Measurements from ENCODE around the gene EHD4.

GRCh38 chr15:41958002-41958420 lies 14.3 kb downstream of the EHD4 start:
- TF ChIP-seq CTCF (IDR thresholded peaks at IDR 0.05; ENCODE audit: poor library complexity), result no peak
- TF ChIP-seq EZH2 (IDR thresholded peaks at IDR 0.05; ENCODE audit: borderline replicate concordance), result no peak
- TF ChIP-seq EZH2phosphoT487 (IDR thresholded peaks at IDR 0.05; ENCODE audit: low read depth, severe bottlenecking, unreplicated experiment), result no peak

Data from hepatocyte (in vitro differentiated cells).